ENCODE results near the gene PACSIN2. TPM values are rescaled to one million over a fixed set of nuclear protein-coding genes. Genes with fewer than 3 reads are reported as not detected.

The PACSIN2 gene
- total RNA-seq, 1 donor from 2014 or later = 61.0 TPM

DNA sequence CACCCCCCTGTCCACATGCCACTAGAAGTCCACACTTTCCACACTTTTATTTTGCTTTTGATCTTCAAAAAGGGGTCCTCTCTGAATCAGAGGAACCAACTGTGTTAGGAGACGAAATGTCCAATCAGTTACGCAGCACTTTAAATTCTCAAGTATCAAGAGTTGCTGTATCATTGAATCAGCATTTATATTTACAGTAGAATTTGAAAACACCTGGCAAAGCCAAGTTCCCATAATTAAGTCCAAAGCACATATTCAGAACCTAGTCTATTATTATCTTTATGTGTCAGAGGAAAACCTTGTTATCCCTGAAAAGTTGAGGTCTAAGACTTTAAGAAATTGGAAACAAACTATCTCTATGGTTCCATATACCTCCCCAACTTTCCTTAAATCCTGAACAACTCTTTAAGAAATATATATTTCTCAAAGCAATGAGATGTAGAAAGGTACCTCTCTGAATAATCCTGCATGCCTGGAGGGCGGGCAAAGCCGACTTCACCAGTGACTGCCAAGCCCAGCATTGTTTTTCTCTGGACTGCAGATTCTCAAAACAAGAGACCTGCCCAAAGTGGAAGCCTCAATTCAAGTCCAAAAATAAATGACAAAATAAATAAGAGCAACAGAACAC is 82.0 kb downstream of the PACSIN2 start:
- DNase-seq (ENCODE audit: low spot score, unreplicated experiment) = no peak
- H3K36me3 Mint-ChIP-seq (ENCODE audit: insufficient read depth) = no peaks in the 10 kb centered on the region
- H3K4me3 Mint-ChIP-seq (ENCODE audit: low read depth) = no peak overlapping the region
- H3K4me1 Mint-ChIP-seq (ENCODE audit: low read depth) = peaks cover 22% of the 10 kb centered on the region
- H3K27ac Mint-ChIP-seq = no peak overlapping the region
- TF ChIP-seq, protein P1, sequence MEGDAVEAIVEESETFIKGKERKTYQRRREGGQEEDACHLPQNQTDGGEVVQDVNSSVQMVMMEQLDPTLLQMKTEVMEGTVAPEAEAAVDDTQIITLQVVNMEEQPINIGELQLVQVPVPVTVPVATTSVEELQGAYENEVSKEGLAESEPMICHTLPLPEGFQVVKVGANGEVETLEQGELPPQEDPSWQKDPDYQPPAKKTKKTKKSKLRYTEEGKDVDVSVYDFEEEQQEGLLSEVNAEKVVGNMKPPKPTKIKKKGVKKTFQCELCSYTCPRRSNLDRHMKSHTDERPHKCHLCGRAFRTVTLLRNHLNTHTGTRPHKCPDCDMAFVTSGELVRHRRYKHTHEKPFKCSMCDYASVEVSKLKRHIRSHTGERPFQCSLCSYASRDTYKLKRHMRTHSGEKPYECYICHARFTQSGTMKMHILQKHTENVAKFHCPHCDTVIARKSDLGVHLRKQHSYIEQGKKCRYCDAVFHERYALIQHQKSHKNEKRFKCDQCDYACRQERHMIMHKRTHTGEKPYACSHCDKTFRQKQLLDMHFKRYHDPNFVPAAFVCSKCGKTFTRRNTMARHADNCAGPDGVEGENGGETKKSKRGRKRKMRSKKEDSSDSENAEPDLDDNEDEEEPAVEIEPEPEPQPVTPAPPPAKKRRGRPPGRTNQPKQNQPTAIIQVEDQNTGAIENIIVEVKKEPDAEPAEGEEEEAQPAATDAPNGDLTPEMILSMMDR (IDR thresholded peaks at IDR 0.05; ENCODE audit: unreplicated experiment) = no peak
- no peaks in the 10 kb centered on the region for H3K9me3 Mint-ChIP-seq (ENCODE audit: low read depth)
- H3K27me3 Mint-ChIP-seq = no peaks in the 10 kb centered on the region

DNA sequence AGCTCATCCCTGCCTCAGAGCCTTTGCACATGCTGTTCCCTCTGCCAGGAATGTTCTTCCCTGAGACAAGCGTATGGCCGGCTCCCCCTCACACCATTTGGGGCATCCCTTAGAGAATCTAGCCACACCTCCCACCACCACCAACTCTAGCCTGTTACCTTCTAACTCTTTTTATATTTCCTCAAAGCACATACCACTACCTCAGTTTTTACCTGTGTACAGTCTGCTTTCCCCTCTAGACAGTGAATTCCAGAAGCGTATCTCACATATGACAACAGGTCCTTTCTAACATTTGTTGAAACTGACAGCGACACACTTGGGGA is 82.8 kb downstream of the PACSIN2 start:
- H3K27me3 Mint-ChIP-seq = no peaks in the 10 kb centered on the region
- H3K4me3 Mint-ChIP-seq (ENCODE audit: low read depth) = no peak overlapping the region
- no peak overlapping the region for H3K27ac Mint-ChIP-seq
- TF ChIP-seq, protein P1 (IDR thresholded peaks at IDR 0.05; ENCODE audit: unreplicated experiment) = no peak
- H3K9me3 Mint-ChIP-seq (ENCODE audit: low read depth) = no peaks in the 10 kb centered on the region
- H3K4me1 Mint-ChIP-seq (ENCODE audit: low read depth) = peaks cover 17% of the 10 kb centered on the region
- no peak for DNase-seq (ENCODE audit: low spot score, unreplicated experiment)
- H3K36me3 Mint-ChIP-seq (ENCODE audit: insufficient read depth) = no peaks in the 10 kb centered on the region

DNA sequence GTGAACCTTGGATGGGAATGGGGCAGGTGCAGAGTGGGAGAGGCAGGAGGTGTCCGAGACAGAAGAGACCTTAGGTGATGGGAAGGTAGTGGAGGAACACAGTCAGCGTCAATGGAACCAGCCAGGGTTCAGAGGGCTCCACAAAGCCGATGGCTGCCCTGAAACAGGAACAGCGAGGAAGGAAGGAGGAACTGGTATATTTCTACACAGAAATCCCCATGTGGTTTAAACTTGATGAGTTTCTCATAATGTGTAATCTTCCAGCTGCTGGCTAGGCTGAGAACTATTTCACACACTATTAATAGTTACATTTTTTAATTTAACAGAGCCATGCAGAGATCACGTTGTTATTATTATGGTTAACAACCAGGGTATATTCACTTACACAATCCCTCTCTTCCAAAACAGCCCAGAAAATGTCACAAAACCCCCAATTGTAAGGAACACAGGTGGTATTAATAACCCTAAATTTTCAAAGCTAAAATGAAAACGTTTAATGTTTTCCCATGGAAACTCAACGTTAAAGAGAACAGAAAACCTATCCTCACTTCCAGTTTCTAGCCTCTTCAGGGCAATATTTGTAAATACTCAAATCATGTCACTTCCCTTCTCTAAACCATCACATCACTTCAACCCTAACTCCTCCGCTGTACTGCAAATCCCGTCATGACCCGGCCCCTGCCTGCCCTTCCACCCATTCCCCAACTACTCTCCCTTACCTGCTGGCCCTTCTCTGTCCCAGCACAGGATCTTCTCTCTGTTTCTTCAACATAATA is 83.3 kb downstream of the PACSIN2 start:
- Mint-ChIP-seq H3K4me3 (ENCODE audit: low read depth) (no peak overlapping the region), H3K27me3 (no peaks in the 10 kb centered on the region), H3K27ac (no peak overlapping the region), H3K9me3 (ENCODE audit: low read depth) (no peaks in the 10 kb centered on the region), H3K4me1 (ENCODE audit: low read depth) (peaks cover 18% of the 10 kb centered on the region), H3K36me3 (ENCODE audit: insufficient read depth) (no peaks in the 10 kb centered on the region)
- TF ChIP-seq, protein P1 (IDR thresholded peaks at IDR 0.05; ENCODE audit: unreplicated experiment) = no peak
- no peak for DNase-seq (ENCODE audit: low spot score, unreplicated experiment)

- H3K27me3 Mint-ChIP-seq = no peaks in the 10 kb centered on the region
- no peak for DNase-seq (ENCODE audit: low spot score, unreplicated experiment)
- peaks cover 24% of the 10 kb centered on the region for H3K4me1 Mint-ChIP-seq (ENCODE audit: low read depth)
- no peaks in the 10 kb centered on the region for H3K36me3 Mint-ChIP-seq (ENCODE audit: insufficient read depth)
- H3K27ac Mint-ChIP-seq = no peak overlapping the region
- no peaks in the 10 kb centered on the region for H3K9me3 Mint-ChIP-seq (ENCODE audit: low read depth)
- TF ChIP-seq, protein P1 (IDR thresholded peaks at IDR 0.05; ENCODE audit: unreplicated experiment) = no peak
- no peak overlapping the region for H3K4me3 Mint-ChIP-seq (ENCODE audit: low read depth)
Measured at GRCh38 chr22:42930810-42931420, 84.0 kb downstream of the PACSIN2 start.

GRCh38 chr22:42929838-42930155 is 85.2 kb downstream of the PACSIN2 start:
- Mint-ChIP-seq H3K4me1 (ENCODE audit: low read depth) (peaks cover 28% of the 10 kb centered on the region), H3K9me3 (ENCODE audit: low read depth) (no peaks in the 10 kb centered on the region), H3K36me3 (ENCODE audit: insufficient read depth) (no peaks in the 10 kb centered on the region), H3K27me3 (no peaks in the 10 kb centered on the region), H3K4me3 (ENCODE audit: low read depth) (no peak overlapping the region), H3K27ac (no peak overlapping the region)
- DNase-seq (ENCODE audit: low spot score, unreplicated experiment) = no peak
- TF ChIP-seq, protein P1 (IDR thresholded peaks at IDR 0.05; ENCODE audit: unreplicated experiment) = no peak
